SK-N-MC (cell line): ENCODE data around the gene SSBP1.

Experiments used
- EZH2 ChIP-seq: fragments of 200-600 bp; sonication (generic); IDR thresholded peaks from one replicate; pipeline ENCODE4 v1.6.1; 2017; ENCODE audit warnings: antibody characterized with exemption
- FOXP2 ChIP-seq: optimal IDR thresholded peaks from 2 replicates; pipeline ENCODE3; 2011; ENCODE audit warnings: mild to moderate bottlenecking, moderate library complexity; ENCODE audit not compliant: insufficient read depth; ENCODE audit errors: extremely low read length, control extremely low read depth
- POLR2AphosphoS5 ChIP-seq: IDR thresholded peaks from 2 replicates; pipeline ENCODE4 v1.6.1; 2012; ENCODE audit warnings: mild to moderate bottlenecking, low read depth, low read length, borderline replicate concordance

DNA sequence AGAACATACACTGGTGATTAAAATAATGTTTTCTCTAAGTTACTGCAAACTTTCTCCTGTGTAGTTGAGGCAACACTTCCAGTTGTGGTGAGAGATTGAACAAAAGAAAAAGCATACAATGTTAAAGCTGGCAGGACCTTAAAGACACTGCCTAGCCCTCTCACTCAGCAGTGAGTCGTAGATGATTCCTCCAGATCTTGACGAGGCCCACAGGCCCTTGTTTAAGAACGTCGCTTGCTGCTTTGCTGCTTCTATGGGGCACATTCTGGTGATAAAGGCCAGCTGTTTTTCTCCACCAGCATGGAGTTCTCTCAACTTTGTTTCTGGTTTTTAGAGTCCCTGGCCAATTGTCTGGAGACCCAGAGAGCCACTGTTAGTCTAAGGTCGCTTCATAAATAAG, 33.4 kb upstream of the SSBP1 start:
- TF ChIP-seq EZH2, result no peak
- TF ChIP-seq POLR2AphosphoS5, result no peak
- no peak for TF ChIP-seq FOXP2
